Activated T-helper 1 cell treated with Interleukin-2 at 50 U/mL for 16 hours (primary cell): ENCODE data around the gene TTLL8.

Source experiments
- DNase-seq: peaks from one replicate; pipeline ENCODE4 v3.0.0-alpha.2; 2020; ENCODE audit warnings: low read depth

Gene TTLL8

GRCh38 chr22:50061141-50061823 lies 3.2 kb upstream of the TTLL8 start:
- no peak for DNase-seq

GRCh38 chr22:50060441-50061140 lies 2.5 kb upstream of the TTLL8 start:
- DNase-seq = no peak

- no peak for DNase-seq
These were observed 1.8 kb upstream of the TTLL8 start for GRCh38 chr22:50059881-50060262.

- DNase-seq = no peak
These were observed 1.1 kb upstream of the TTLL8 start for GRCh38 chr22:50058906-50059880.

GRCh38 chr22:50057278-50058060 lies 629 bp downstream of the TTLL8 start:
- no peak for DNase-seq

GRCh38 chr22:50056214-50056972 lies 1.7 kb downstream of the TTLL8 start:
- DNase-seq = no peak

GRCh38 chr22:50053861-50054260 lies 4.2 kb downstream of the TTLL8 start:
- no peak for DNase-seq

- no peak for DNase-seq
These were observed 6.2 kb downstream of the TTLL8 start for GRCh38 chr22:50051930-50052329.

- no peak for DNase-seq
These were observed 8.6 kb downstream of the TTLL8 start for GRCh38 chr22:50049299-50050195.

- no peak for DNase-seq
These were observed 9.3 kb downstream of the TTLL8 start for GRCh38 chr22:50048836-50049235.

- no peak for DNase-seq
These were observed 9.9 kb downstream of the TTLL8 start for GRCh38 chr22:50048061-50048765.

GRCh38 chr22:50047346-50047745 lies 10.8 kb downstream of the TTLL8 start:
- DNase-seq = no peak

GRCh38 chr22:50046481-50047245 lies 11.4 kb downstream of the TTLL8 start:
- no peak for DNase-seq

- no peak for DNase-seq
These were observed 12.1 kb downstream of the TTLL8 start for GRCh38 chr22:50046019-50046415.

- DNase-seq = no peak
These were observed 12.7 kb downstream of the TTLL8 start for GRCh38 chr22:50045211-50046018.

GRCh38 chr22:50044485-50045118 lies 13.5 kb downstream of the TTLL8 start:
- no peak for DNase-seq

GRCh38 chr22:50041361-50042065 lies 16.6 kb downstream of the TTLL8 start:
- no peak for DNase-seq
